Thyroid gland (tissue), 4 donors: Measurements from ENCODE around the gene FASN.

ENCODE experiments used
- CTCF ChIP-seq, 6 experiments: fragments of 200-600 bp in 3 of 6; fragments of 450-650 bp in 3 of 6; sonication (generic) in 3 of 6; IDR thresholded peaks; one replicate each; pipeline ENCODE4 v1.5.1; 2016 to 2019; ENCODE audit warnings: antibody characterized with exemption in 6 of 6, mild to moderate bottlenecking in 2 of 6, inconsistent platforms in 1 of 6, moderate library complexity in 1 of 6
- POLR2A ChIP-seq, 2 donors: fragments of 450-650 bp; IDR thresholded peaks; one replicate each; pipeline ENCODE4 v1.6.1; 2017; ENCODE audit warnings: antibody characterized with exemption in 2 of 2, mild to moderate bottlenecking in 2 of 2, moderate library complexity in 1 of 2

GRCh38 chr17:82084373-82085030 is 13.5 kb downstream of the FASN start:
- TF ChIP-seq CTCF (IDR thresholded peaks at IDR 0.05) (no peak), POLR2A (IDR thresholded peaks at IDR 0.05) (no peak)
